Body of pancreas (tissue), 4 donors: ENCODE measurements around the gene B3GAT1. TPM values are rescaled to one million over a fixed set of nuclear protein-coding genes. Genes with fewer than 3 reads are reported as not detected.

Experiments used
- ATAC-seq: fragments of 150-250 bp; one replicate; pipeline ENCODE4 v1.9.1; 2016
- DNase-seq, 4 donors: peaks; one replicate each; pipeline ENCODE4 v3.0.0-alpha.2; 2019
- H3K27ac ChIP-seq, 4 donors: fragments of 200-600 bp; sonication (generic); 1 replicate in 3 of 4; 2 replicates in 1 of 4; pipeline versions ENCODE4 v1.5.1 to v1.6.1; 2016 to 2019; ENCODE audit warnings: mild to moderate bottlenecking in 1 of 4, mixed read lengths in 1 of 4, moderate library complexity in 1 of 4
- H3K27me3 ChIP-seq, 2 donors: fragments of 200-600 bp; sonication (generic); one replicate each; pipeline ENCODE4 v1.6.0; 2016; ENCODE audit warnings: mild to moderate bottlenecking in 1 of 2
- H3K36me3 ChIP-seq, 2 donors: fragments of 200-600 bp; sonication (generic); replicated peaks in 1 of 2; 2 replicates each; pipeline ENCODE4 v1.5.1; 2016; ENCODE audit warnings: low read depth in 2 of 2; ENCODE audit not compliant: insufficient read depth in 1 of 2
- H3K4me1 ChIP-seq: fragments of 200-600 bp; sonication (generic); one replicate; pipeline ENCODE4 v1.6.0; 2016
- H3K4me3 ChIP-seq, 2 donors: fragments of 200-600 bp; sonication (generic); 1 replicate in 1 of 2; 2 replicates in 1 of 2; pipeline ENCODE4 v1.5.1; 2016 to 2019
- H3K9me3 ChIP-seq, 3 donors: fragments of 200-600 bp; sonication (generic); 1 replicate in 2 of 3; 2 replicates in 1 of 3; pipeline ENCODE4 v1.5.1; 2016
- CTCF ChIP-seq, 7 experiments: fragments of 450-650 bp in 4 of 7; fragments of 200-600 bp in 3 of 7; sonication (generic) in 3 of 7; IDR thresholded peaks; one replicate each; pipeline ENCODE4 v1.5.1; 2016 to 2019; ENCODE audit warnings: antibody characterized with exemption in 7 of 7
- POLR2A ChIP-seq, 3 donors: fragments of 450-650 bp; IDR thresholded peaks; one replicate each; pipeline ENCODE4 v1.6.1; 2016; ENCODE audit warnings: antibody characterized with exemption in 3 of 3, mild to moderate bottlenecking in 2 of 3
- WGBS, 2 donors: methylation state at CpG; one replicate each; pipeline ENCODE4 v1.1.5; 2017; 5-methylcytosine and 5-hydroxymethylcytosine counted together
- intact Hi-C: fragments of 100-400 bp; cut with DNase I; formaldehyde crosslinking; loops from one replicate; pipeline ENCODE4 v1.15.1; 2023
- total RNA-seq, 2 donors: library from RNA; depleted of rRNA; stranded (reverse); fragments of >200 nt; gene quantifications; one replicate each; pipeline ENCODE4 v1.1.0, GENCODE V29; 2016

B3GAT1 gene
- total RNA-seq, 2 donors from 2014 or later, result under 0.01 TPM; not detected in 1

GRCh38 chr11:134355656-134356055, 56.4 kb downstream of the B3GAT1 start:
- ATAC-seq (no peak), DNase-seq (no peak)
- H3K4me3 ChIP-seq, result no peak overlapping the region
- no peak overlapping the region for H3K27ac ChIP-seq
- intact Hi-C loops, result no loop called here
- TF ChIP-seq CTCF (IDR thresholded peaks at IDR 0.05) (no peak), POLR2A (IDR thresholded peaks at IDR 0.05) (no peak)
- no peaks in the 10 kb centered on the region for H3K9me3 ChIP-seq
- WGBS, 2 donors, result 82 to 85% methylated on average over 5 of the region's 5 CpGs
- H3K36me3 ChIP-seq, result no peaks in the 10 kb centered on the region
- H3K27me3 ChIP-seq, result no peaks in the 10 kb centered on the region
- H3K4me1 ChIP-seq, result peaks cover 5% of the 10 kb centered on the region

GRCh38 chr11:134355136-134355535, 56.9 kb downstream of the B3GAT1 start:
- Histone ChIP-seq H3K4me1 (peaks cover 2% of the 10 kb centered on the region), H3K4me3 (no peak overlapping the region), H3K27me3 (no peaks in the 10 kb centered on the region), H3K36me3 (no peaks in the 10 kb centered on the region), H3K9me3 (no peaks in the 10 kb centered on the region), H3K27ac (no peak overlapping the region)
- DNase-seq, result no peak
- no peak for ATAC-seq
- WGBS, 2 donors, result 76 to 84% methylated on average over 2 of the region's 2 CpGs
- intact Hi-C loops, result no loop called here
- TF ChIP-seq CTCF (IDR thresholded peaks at IDR 0.05), result no peak
- no peak for TF ChIP-seq POLR2A (IDR thresholded peaks at IDR 0.05)

GRCh38 chr11:134352111-134352510, 59.9 kb downstream of the B3GAT1 start:
- intact Hi-C loops, result no loop called here
- DNase-seq (no peak), ATAC-seq (no peak)
- no peaks in the 10 kb centered on the region for H3K36me3 ChIP-seq
- no peaks in the 10 kb centered on the region for H3K4me1 ChIP-seq
- H3K9me3 ChIP-seq, result no peaks in the 10 kb centered on the region
- H3K4me3 ChIP-seq, result no peak overlapping the region
- TF ChIP-seq POLR2A (IDR thresholded peaks at IDR 0.05), result no peak
- TF ChIP-seq CTCF (IDR thresholded peaks at IDR 0.05), result no peak
- no peak overlapping the region for H3K27ac ChIP-seq
- no peaks in the 10 kb centered on the region for H3K27me3 ChIP-seq
- WGBS, 2 donors, result 69 to 79% methylated on average over 2 of the region's 2 CpGs

DNA sequence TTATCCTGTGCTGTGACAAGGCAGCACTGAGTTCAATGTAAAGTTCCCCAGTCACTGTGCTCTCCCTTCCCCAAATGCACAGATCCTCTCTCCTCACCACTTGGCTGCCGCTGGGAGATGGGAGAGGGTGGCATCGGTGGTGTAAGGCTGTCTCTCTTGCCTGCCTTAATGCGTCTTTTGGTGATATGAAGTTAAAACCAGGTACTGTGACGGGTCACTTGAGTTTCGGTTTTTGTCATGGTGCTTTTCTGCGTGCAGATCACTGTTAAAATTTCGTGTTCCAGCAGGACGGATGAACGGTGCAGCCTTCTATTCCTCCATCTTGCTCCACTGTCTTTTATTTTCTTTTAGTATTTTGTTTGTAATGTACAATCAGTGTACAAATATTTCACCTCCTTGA, 61.7 kb downstream of the B3GAT1 start:
- TF ChIP-seq CTCF (IDR thresholded peaks at IDR 0.05), result no peak
- no peak for TF ChIP-seq POLR2A (IDR thresholded peaks at IDR 0.05)
- Histone ChIP-seq H3K4me3 (no peak overlapping the region), H3K36me3 (no peaks in the 10 kb centered on the region), H3K27me3 (no peaks in the 10 kb centered on the region), H3K27ac (no peak overlapping the region), H3K4me1 (no peaks in the 10 kb centered on the region), H3K9me3 (no peaks in the 10 kb centered on the region)
- ATAC-seq (no peak), DNase-seq (no peak)
- intact Hi-C loops, result no loop called here
- WGBS, 2 donors, result 88 to 92% methylated on average over 9 of the region's 9 CpGs

- Histone ChIP-seq H3K4me3 (no peak overlapping the region), H3K9me3 (no peaks in the 10 kb centered on the region), H3K27ac (no peak overlapping the region), H3K4me1 (no peaks in the 10 kb centered on the region), H3K36me3 (no peaks in the 10 kb centered on the region), H3K27me3 (no peaks in the 10 kb centered on the region)
- no peak for TF ChIP-seq POLR2A (IDR thresholded peaks at IDR 0.05)
- no peak for DNase-seq
- 88 to 91% methylated on average over 7 to 10 of the region's 10 CpGs for WGBS, 2 donors
- no peak for ATAC-seq
- intact Hi-C loops, result no loop called here
Observed at GRCh38 chr11:134349802-134350355, 62.2 kb downstream of the B3GAT1 start.
